UCSD-AML1 (cell line): ENCODE results near the gene MUC5AC.

Source experiments
- DNase-seq: peaks from one replicate; lab custom pipeline; 2025; ENCODE audit not compliant: unreplicated experiment; lab: John Stamatoyannopoulos, UW

The MUC5AC gene

DNA sequence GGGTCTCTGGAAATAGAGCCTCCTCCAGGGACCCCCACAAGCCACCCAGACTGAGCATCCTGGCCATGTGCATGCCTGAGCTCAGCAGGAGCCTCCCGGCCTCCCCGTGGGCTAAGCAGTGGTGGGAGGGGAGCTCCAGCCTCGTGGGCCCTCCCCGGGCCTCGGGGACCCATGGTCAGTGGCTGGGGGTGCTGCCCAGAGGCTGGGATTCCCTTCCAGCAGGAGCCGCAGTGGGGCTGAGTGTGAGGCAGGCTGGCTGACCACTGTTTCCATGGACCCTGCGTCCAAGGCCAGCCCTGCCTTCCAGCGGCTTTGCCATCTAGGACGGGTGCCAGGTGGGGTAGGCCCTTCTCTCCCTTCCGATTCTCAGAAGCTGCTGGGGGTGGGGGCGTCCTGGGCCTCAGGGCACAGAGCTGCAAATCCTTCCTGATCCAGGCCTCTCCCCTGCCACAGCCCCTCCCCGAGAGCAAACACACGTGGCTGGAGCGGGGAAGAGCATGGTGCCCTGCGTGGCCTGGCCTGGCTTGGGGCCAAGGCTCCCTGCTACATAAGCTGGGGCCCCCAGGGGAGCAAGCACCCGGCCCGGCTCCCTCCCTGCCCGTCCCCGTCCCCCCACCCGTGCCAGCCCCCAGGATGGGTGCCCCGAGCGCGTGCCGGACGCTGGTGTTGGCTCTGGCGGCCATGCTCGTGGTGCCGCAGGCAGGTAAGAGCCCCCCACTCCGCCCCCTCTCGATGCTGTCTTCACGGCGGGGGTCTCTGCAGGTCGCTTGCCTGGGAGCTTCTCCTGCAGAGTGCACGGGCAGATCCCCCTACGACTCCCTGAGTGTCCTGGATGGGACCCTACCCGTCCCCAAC is 65.0 kb downstream of the MUC5AC start, which contains the start of gene MUC5B:
TSS of gene MUC5B (plus strand) at position 576 of the 855 bp plus-strand sequence. CDS start at position 634, 58 bp downstream.
- DNase-seq, result no peak

DNA sequence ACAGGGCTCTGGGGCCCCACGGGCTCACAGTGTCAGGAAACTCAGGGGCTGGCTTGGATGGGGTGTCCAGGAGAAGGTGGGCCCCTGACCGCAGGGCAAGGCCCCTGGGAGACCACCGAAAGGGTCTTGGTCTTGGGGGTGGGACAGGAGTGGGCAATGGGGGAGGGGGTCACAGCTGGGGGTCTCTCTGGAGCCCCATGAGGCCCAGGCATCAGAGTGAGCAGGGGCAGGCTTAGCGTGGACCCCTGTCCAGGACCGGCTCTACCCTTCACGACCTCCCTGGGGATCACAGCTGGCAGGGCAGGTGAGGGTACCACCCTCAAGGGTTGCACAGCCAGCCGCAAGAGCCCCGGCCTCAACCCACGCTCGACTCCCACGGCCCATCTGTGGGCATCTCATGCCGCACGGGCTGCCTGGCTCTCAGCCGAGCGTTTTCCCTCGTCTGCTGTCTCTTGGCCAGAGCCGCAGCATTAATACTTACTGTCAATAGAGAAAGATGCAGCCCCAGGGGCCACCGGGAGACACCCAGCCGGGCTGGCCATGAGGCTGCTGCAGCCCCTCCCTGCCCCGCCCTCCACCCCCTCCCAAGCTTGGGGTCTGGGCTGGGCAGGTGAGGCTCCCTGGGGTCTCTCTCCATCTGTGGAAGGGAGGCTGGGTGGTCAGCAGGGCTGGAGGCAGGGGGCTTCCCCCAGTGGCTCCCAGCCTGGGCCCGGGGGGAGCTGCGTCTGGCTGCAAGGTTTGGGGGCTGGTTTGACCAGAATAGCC is 65.8 kb downstream of the MUC5AC start:
- DNase-seq, result no peak

DNA sequence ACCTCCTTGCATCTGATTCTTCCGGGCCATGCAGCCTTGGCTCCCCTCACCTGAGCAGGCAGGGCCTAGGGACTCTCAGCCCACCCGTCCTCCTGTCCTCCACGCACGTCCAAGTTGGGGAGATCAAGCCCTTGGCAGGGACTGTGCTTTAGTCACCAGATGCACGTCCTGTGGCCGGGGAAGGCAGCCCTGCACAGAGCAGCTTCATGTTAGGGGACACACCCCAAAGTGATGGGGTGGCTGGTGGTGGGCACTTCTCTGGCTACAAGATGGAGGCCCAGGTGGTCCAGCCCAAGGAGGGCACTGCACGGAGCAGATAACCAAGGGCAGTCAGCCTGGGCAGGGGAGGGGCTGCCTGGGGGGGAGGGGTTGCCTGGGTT is 66.3 kb downstream of the MUC5AC start:
- no peak for DNase-seq

DNA sequence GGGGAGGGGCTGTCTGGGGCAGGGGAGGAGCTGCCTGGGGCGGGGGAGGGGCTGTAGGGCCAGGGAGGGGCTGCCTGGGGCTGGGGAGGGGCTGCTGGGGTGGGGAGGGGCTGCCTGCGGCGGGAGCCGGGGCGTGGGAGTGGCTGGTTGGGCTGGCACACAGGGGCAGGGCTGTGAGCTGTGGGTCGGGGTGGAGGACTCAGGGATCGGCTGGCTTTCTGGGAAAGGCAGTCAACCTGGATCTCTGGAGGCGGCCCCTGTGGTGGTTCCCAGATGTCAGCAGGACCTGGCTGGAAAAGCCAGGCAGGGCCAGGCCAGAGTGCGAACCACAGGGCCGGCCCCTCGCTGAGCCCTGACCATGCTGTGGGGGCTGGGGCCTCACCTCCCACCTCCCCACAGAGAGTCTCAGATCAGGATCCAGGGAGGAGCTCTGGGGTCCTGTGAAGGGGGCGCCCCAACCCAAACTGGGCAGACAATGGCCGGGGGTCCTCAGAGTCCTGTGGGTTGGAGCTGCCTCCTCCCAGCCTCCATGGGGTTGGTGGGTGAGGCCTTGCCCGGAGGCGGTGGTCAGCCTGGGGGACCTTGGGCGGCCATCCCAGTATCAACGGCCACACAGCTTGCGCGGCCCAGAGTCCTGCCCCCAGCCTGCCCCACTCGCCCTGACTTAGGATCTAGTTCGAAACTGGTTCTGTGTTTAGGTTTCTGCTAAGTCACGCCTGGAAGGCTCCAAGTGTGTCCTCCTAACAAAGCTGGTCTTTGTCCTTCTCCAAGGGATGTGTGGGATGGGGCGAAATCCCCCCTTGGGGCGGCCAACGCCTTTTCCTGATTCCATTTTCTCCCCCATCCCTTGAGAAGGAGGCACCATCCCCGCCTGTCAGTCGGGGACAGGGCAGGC is 67.0 kb downstream of the MUC5AC start:
- no peak for DNase-seq

DNA sequence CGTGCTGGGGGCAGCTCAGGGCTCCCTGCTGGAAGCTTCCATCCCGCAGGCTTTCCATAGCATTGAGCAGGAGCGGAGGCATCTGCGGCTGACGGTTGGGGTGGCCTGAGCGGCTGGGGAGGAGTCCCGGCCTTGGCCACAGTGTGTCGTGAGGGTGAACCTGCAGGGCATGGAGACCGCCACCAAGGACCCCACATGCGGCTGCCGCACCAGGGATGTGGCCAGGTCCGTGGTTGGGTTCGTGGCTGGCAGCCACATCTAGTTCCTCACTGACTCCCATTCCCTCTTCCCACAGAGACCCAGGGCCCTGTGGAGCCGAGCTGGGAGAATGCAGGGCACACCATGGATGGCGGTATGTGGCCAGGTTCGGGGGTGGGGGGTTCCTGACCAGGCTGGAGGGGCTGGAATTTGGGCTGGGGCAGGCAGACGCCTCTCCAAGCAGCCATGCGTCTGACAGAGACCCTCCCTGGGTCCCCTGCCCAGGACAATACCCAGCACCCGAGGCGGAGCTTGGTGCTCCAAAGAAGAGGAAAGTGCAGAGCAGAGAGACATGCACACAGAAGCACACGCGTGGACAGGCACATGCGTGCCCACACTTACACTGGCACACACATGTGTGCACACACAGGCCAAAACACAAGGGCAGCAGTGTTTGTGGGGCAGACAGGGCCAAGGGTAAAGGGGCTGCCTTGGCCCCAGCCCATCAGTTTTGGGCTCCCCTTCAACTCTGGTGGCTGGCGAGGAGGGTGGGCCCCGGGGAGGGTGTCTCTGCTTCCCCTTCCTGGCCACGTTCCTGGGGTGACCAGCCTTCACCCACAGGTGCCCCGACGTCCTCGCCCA is 67.9 kb downstream of the MUC5AC start:
- no peak for DNase-seq

DNA sequence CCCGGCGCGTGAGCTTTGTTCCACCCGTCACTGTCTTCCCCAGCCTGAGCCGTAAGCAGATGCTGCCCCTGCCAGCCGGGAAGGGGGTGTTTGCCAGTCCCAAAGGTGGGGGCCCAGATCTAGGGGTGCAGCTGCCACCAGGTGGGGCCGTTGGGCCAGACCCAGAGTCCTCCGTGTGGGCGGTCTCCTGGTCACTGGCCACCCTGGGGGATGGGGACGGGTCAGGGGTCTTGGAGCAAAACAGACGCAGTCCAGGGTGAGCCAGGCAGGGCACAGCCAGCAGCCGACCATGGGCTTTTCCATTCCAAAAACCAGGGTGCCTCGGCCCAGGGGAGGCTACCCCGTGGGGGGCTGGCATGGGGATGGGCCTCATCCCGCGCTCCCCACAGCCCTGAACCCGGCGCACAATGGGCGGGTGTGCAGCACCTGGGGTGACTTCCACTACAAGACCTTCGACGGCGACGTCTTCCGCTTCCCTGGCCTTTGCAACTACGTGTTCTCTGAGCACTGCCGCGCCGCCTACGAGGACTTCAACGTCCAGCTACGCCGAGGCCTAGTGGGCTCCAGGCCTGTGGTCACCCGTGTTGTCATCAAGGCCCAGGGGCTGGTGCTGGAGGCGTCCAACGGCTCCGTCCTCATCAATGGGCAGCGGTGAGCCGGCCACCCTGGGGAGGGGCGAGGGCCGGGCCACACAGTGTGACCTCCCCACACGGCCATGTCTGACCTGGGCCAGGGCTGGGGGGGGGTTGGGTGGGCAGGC is 68.7 kb downstream of the MUC5AC start:
- no peak for DNase-seq

DNA sequence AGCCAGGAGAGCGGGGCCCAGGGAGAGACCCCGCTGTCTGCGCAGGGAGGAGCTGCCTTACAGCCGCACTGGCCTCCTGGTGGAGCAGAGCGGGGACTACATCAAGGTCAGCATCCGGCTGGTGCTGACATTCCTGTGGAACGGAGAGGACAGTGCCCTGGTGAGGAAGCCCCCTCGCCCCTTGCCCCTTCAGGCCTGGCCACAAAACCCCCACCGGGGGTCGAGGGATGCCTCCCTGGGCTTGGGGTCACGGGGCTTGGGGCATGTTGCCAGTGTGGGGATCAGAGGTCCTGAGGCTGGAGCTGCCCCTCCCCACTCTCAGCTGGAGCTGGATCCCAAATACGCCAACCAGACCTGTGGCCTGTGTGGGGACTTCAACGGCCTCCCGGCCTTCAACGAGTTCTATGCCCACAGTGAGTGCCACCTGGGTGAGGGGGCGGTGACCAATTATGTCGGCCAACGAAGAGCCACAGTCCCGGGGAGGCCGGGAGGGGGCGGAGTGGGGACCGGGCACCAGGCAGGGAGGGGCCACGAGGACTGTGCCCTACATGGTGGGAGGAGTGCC is 69.3 kb downstream of the MUC5AC start:
- no peak for DNase-seq

DNA sequence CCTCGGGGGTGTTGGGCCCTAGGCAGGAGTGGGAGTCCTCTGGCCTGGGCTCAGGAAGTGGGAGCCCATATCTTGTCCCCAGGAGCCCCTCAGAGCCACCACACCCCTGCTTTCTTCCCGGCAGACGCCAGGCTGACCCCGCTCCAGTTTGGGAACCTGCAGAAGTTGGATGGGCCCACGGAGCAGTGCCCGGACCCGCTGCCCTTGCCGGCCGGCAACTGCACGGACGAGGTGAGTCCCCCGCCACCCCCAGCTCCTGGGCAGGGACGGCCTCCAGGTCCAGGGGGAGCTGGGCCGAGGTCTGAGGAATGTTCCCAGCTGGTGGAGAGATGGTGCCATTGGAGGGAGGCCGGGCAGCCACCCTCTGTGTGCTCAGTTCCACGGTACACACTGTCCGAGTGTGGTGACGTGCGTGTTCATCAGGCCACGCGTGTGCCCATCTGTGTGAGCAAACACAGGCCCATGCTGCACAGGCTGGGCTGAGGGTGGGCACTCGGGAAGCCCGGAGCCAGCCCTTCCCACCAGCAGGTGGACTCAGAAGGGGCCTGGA is 69.9 kb downstream of the MUC5AC start:
- DNase-seq, result no peak

DNA sequence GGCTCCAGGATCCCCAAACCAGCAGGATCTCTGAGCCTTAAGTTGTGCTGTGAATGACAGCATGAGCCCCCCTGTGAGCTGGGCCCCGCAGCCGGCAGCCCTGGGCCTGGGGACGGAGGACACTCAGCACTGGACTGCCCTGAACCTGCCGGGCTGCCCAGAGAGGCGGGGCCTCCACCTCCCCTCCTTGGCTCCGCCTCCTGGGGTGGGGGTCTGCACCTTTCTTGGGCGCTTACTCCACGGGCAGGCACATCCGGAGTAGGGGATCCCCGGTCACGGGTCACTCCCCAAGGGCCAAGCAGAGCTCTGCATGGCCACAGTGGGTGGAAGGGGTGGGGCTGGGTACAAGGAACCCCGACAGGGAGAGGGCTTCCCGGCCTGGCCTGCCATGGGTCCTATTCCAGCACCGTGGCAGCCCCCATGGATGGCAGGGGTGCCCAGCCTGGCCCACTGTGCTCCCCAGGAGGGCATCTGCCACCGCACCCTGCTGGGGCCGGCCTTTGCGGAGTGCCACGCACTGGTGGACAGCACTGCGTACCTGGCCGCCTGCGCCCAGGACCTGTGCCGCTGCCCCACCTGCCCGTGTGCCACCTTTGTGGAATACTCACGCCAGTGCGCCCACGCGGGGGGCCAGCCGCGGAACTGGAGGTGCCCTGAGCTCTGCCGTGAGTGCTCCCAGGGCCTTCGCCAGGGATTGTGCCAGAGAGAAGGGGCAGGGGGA is 70.5 kb downstream of the MUC5AC start:
- no peak for DNase-seq

DNA sequence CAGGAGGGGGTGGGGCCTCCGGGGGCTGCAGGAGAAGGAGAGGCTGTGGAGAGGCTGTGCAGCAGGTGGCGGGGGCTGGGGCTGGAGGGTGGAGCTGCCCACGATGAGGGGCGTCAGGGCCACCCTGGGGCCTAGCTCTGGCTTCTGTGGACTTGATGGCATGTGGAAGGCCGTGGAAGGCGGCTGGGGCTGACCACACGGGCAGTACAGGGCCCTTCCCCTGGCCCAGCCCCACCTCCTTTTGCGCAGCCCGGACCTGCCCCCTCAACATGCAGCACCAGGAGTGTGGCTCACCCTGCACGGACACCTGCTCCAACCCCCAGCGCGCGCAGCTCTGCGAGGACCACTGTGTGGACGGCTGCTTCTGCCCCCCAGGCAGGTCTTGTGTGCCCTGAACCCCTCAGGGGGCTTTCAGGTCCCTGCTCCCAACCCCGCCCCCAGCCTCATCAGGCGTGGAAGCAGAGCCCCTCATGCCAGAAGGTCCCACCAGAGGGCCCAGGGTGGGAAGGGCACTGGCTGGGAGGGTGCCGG is 71.2 kb downstream of the MUC5AC start:
- no peak for DNase-seq

DNA sequence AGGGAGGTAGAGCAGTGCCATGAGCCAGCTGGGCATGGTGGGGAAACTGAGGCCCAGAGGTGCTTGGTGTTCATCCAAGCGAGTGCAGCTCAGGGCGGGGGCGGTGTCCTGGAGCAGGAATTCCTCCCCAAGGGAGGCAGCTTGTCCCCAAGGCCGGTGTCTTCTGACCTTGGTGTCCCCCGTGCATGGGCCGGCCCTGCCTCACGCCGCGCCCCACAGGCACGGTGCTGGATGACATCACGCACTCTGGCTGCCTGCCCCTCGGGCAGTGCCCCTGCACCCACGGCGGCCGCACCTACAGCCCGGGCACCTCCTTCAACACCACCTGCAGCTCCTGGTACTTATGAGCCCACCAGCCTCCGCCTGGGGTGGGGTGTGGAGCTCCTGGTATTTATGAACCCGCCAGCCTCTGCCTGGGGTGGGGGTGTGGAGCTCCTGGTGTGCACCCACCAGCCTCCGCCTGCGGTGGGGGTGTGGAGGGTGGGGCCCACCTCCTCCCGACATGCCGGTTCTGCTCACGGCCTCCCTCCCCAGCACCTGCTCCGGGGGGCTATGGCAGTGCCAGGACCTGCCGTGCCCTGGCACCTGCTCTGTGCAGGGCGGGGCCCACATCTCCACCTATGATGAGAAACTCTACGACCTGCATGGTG is 71.8 kb downstream of the MUC5AC start:
- DNase-seq, result no peak

DNA sequence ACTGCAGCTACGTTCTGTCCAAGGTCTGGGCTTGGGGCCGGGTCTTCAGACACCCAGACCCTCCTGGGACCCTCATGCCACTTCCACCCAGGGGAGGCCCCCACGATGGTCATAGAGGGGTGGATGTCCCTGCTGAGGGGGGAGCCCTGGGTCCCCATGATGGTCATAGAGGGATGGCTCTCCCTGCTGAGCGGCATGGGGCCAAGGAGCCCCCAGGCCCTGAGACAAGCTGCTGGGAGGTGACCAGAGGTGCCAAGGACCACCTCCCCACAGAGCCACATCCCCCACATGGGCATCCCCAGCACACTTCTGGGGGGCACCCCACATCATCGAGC is 72.3 kb downstream of the MUC5AC start:
- no peak for DNase-seq

DNA sequence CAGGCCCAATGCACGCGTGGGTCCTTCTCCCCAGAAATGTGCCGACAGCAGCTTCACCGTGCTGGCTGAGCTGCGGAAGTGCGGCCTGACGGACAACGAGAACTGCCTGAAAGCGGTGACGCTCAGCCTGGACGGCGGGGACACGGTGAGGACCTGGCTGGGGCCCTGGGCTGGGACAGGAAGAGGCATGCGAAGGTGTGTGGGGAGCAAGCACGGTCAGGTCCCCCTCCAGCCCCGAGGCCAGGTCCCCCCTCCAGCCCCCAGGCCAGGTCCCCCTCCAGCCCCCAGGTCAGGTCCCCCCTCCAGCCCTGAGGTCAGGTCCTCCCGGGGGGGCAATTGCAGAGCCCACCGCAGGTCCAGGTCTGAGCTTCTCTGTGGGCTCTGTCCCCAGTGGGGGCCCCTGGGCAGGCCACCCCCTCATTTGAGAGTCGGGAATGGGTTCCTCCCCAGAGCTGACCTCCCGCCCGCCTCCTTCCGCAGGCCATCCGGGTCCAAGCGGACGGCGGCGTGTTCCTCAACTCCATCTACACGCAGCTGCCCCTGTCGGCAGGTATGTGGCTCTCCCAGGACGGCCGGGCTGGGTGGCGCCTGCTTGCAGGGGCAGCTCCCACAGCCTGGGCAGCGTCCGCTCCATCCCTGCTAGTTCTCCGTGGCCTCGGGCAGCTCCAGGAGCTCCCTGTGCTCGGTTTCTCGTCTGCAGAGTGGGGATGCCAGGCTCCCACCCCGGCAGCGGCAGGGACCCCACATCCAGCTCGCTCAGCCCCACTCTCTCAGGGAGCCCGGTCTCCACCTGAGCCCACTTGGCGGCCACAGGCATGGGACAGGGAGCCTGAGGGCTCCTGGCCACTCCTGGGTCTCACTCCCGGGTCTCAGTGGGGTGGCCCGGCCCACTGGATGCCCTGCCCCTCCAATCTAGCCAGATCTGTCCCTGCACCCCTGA is 73.0 kb downstream of the MUC5AC start:
- DNase-seq, result no peak

DNA sequence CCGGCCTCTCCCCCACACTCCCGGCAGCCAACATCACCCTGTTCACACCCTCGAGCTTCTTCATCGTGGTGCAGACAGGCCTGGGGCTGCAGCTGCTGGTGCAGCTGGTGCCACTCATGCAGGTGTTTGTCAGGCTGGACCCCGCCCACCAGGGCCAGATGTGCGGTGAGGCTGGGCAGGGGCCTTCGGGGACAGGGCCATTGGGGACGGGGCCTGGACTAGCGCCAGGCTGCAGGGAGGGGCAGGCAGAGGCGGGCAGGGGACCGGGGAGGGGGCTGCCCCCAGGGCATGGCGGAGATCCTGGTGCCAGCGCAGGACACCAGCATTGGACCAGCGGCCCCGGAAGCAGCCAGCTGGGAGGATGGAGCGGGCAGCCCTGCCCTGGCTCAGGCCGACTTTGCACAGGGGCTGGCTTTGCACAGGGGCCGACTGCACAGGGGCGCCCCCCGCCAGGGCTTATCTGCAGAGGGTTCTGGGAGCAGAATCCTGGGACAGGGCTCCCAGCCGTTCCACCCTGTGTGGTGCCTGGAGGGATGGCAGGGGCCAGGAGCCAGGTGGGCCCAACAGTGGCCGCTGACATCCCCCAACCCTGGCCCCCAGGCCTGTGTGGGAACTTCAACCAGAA is 73.8 kb downstream of the MUC5AC start:
- no peak for DNase-seq

DNA sequence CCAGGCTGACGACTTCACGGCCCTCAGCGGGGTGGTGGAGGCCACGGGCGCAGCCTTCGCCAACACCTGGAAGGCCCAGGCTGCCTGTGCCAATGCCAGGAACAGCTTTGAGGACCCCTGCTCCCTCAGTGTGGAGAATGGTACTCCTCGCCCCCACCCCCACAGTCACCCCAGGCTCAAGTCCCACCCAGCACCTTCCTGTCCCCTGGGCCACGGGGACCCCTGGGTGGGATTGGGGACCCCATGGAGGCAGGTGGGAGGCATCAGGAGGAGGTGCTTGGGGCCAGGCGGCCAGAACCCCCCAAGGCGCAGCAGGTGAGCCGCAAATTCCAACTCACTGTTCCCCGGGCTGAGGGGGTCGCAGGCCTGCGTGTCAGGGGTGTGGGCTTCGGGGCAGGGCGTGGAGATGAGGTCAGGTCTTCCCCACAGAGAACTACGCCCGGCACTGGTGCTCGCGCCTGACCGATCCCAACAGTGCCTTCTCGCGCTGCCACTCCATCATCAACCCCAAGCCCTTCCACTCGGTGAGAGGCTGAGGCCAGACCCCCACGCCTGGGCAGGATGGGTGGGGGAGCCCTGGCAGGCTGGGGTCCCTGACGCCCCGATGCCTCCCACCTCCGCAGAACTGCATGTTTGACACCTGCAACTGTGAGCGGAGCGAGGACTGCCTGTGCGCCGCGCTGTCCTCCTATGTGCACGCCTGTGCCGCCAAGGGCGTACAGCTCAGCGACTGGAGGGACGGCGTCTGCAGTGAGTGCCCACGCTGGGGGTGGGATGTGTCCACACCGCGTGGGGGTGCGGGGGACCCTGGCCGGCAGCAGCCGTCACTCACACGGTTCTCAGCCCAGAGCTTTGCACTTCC is 74.5 kb downstream of the MUC5AC start:
- DNase-seq, result no peak
